Neural progenitor cell (in vitro differentiated cells): ENCODE measurements around the gene ARVCF.

Experiments used
- EZH2 ChIP-seq: fragments of 200-600 bp; sonication (generic); IDR thresholded peaks from 2 replicates; pipeline ENCODE4 v1.6.1; 2017; ENCODE audit warnings: antibody characterized with exemption, mild to moderate bottlenecking, moderate library complexity
- EZH2phosphoT487 ChIP-seq: fragments of 200-600 bp; sonication (generic); IDR thresholded peaks from 2 replicates; pipeline ENCODE4 v1.6.1; 2017; ENCODE audit warnings: antibody characterized with exemption
- TF ChIP-seq, protein P1 (sequence below): fragments of 200-600 bp; sonication (generic); IDR thresholded peaks from 2 replicates; pipeline ENCODE4 v1.5.1; 2017; ENCODE audit warnings: antibody characterized with exemption, mild to moderate bottlenecking

DNA sequence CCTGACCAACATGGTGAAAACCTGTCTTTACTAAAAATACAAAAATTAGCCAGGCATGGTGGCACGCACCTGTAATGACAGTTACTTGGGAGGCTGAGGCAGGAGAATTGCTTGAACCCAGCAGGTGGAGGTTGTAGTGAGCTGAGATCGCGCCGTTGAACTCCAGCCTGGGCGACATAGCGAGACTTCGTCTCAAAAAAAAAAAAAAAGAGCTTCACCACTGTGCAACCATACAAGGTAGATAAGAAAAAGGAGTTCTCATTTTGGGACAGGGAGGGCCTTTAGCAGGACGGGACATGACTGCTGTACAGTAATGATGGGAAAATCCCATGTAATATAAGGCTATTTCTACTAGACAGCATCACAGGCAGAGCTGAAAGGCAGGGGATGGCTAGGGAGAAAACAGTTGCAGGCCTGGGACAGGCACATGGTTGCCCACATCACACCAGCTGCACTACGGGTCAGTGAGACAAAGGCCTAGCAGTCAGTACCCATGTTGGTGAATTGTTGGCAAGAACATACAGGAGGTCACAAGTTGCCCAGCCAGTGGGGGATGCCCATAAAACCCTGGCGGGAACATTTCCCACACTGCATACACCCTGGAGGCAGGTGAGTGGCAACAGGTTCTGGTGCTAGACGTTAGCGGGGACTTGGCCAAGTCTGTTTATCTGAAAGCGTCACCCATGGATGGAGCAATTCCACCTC is 9.7 kb upstream of the ARVCF start:
- TF ChIP-seq, protein P1, sequence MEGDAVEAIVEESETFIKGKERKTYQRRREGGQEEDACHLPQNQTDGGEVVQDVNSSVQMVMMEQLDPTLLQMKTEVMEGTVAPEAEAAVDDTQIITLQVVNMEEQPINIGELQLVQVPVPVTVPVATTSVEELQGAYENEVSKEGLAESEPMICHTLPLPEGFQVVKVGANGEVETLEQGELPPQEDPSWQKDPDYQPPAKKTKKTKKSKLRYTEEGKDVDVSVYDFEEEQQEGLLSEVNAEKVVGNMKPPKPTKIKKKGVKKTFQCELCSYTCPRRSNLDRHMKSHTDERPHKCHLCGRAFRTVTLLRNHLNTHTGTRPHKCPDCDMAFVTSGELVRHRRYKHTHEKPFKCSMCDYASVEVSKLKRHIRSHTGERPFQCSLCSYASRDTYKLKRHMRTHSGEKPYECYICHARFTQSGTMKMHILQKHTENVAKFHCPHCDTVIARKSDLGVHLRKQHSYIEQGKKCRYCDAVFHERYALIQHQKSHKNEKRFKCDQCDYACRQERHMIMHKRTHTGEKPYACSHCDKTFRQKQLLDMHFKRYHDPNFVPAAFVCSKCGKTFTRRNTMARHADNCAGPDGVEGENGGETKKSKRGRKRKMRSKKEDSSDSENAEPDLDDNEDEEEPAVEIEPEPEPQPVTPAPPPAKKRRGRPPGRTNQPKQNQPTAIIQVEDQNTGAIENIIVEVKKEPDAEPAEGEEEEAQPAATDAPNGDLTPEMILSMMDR, result no peak
- TF ChIP-seq EZH2, result no peak
- no peak for TF ChIP-seq EZH2phosphoT487
